ENCODE results near the gene AP3B1. TPM values are rescaled to one million over a fixed set of nuclear protein-coding genes. Genes with fewer than 3 reads are reported as not detected.

AP3B1 gene
- total RNA-seq, 1 donor from 2014 or later: 40.0 TPM

DNA sequence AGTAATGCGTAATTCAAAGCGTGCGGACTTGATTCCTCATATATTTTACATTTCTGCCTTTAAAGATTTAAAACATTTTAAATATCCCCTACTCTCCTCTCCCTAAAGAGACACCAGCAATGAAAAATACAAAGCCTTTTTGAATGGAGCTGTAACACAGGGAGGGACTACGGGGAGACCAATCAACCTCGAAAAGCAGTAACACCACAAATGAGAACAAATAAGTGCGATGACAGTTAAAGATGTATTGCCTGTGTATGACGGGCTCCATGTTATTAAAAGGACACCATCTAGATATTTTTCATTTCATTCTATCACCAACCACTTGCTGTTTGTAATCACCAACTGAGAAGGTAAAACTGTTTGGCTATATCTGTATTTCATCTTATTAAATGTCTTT, 288.0 kb downstream of the AP3B1 start:
- TF ChIP-seq, protein P1, sequence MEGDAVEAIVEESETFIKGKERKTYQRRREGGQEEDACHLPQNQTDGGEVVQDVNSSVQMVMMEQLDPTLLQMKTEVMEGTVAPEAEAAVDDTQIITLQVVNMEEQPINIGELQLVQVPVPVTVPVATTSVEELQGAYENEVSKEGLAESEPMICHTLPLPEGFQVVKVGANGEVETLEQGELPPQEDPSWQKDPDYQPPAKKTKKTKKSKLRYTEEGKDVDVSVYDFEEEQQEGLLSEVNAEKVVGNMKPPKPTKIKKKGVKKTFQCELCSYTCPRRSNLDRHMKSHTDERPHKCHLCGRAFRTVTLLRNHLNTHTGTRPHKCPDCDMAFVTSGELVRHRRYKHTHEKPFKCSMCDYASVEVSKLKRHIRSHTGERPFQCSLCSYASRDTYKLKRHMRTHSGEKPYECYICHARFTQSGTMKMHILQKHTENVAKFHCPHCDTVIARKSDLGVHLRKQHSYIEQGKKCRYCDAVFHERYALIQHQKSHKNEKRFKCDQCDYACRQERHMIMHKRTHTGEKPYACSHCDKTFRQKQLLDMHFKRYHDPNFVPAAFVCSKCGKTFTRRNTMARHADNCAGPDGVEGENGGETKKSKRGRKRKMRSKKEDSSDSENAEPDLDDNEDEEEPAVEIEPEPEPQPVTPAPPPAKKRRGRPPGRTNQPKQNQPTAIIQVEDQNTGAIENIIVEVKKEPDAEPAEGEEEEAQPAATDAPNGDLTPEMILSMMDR (IDR thresholded peaks at IDR 0.05): no peak
- DNase-seq (no peak), ATAC-seq (no peak)
- Histone ChIP-seq H3K36me3 (peaks cover 8% of the 10 kb centered on the region), H3K4me3 (no peak overlapping the region), H3K4me1 (no peaks in the 10 kb centered on the region), H3K27ac (no peak overlapping the region), H3K9me3 (no peaks in the 10 kb centered on the region), H3K27me3 (ENCODE audit: low read depth) (no peaks in the 10 kb centered on the region)
- intact Hi-C loops (cut with DNase I): no loop called here

DNA sequence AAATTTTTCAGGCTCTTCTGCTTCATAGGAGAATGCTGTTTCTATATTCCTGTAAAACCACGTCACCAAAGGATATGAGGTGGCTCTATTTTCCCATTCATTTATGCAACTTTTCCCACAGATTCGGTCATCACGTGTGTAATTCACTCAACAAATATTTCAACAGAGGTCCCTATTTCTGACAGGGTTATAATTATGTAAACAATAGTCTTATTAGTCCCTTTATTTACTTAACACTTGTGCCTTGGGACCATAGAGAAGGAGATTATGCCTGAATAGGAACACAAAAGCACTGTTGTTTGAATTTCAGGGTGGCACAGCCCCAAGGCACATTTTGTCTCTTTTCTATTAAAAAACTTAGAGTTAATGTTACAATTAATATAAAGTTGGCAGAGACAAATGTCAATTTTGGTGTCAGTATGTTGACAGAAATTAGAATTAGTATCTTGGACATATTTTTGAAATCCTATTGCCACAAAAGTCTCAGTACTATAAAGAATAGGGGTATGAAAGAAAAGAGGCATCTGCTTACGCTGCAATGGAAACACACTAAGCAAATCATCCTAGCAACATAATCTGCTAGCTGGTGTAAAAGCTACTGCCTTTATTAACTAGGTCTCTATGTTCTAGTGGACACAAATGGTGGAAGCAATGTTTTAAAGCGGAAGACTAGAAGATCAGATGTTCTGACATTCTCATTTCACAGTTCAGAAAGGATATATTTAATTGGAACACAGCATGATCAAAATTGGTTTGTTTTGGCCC, 289.3 kb downstream of the AP3B1 start:
- Histone ChIP-seq H3K27me3 (ENCODE audit: low read depth) (no peaks in the 10 kb centered on the region), H3K36me3 (peaks cover 8% of the 10 kb centered on the region), H3K27ac (no peak overlapping the region), H3K9me3 (no peaks in the 10 kb centered on the region), H3K4me1 (no peaks in the 10 kb centered on the region), H3K4me3 (no peak overlapping the region)
- ATAC-seq: peak in 1 of 2 donors; percentile 11
- TF ChIP-seq, protein P1 (IDR thresholded peaks at IDR 0.05): no peak
- intact Hi-C loops (cut with DNase I): no loop called here
- DNase-seq: no peak

DNA sequence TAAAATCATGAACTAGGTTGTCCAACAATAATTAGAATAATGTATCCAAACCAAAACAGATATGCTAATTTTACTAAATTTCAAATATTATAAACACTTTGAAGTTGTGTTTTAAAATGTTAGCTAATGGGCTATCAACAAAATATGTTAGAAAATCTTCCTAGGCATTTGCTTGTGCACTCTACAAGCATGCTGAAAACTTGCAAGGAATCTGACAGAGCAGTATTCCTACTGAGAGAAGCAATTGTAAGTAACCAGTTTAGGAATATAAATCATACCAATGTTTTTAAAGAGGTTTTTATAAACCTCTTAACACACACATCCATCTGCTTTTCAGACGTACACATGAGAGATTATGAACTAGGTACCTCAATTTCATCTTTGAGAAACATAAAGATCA, 289.9 kb downstream of the AP3B1 start:
- no peak for DNase-seq
- H3K9me3 ChIP-seq: no peaks in the 10 kb centered on the region
- no peak for ATAC-seq
- intact Hi-C loops (cut with DNase I): no loop called here
- no peaks in the 10 kb centered on the region for H3K4me1 ChIP-seq
- H3K27ac ChIP-seq: no peak overlapping the region
- TF ChIP-seq, protein P1 (IDR thresholded peaks at IDR 0.05): no peak
- H3K4me3 ChIP-seq: no peak overlapping the region
- H3K36me3 ChIP-seq: peaks cover 8% of the 10 kb centered on the region
- no peaks in the 10 kb centered on the region for H3K27me3 ChIP-seq (ENCODE audit: low read depth)

DNA sequence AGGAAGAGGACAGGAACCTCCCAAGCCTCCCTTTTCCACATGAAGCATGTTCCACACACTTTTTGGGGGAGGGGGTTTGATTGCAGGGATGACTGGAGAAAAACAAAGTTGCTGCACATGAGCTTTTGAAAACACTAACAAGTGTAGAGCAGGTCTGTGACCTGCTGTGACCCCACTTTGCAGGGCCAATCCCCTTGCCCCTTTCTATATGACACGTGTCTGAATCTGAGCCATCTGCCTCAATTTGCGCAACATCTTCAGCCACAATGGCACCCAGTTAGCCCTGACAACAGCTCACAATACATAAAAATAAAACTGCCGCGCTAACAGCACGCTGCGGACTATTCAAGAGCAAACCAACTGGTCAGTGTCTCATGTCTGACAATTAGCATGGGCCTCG, 290.6 kb downstream of the AP3B1 start:
- Histone ChIP-seq H3K9me3 (no peaks in the 10 kb centered on the region), H3K27ac (no peak overlapping the region), H3K4me1 (no peaks in the 10 kb centered on the region), H3K36me3 (peaks cover 8% of the 10 kb centered on the region), H3K27me3 (ENCODE audit: low read depth) (no peaks in the 10 kb centered on the region), H3K4me3 (no peak overlapping the region)
- DNase-seq (no peak), ATAC-seq (no peak)
- intact Hi-C loops (cut with DNase I): no loop called here
- TF ChIP-seq, protein P1 (IDR thresholded peaks at IDR 0.05): no peak

DNA sequence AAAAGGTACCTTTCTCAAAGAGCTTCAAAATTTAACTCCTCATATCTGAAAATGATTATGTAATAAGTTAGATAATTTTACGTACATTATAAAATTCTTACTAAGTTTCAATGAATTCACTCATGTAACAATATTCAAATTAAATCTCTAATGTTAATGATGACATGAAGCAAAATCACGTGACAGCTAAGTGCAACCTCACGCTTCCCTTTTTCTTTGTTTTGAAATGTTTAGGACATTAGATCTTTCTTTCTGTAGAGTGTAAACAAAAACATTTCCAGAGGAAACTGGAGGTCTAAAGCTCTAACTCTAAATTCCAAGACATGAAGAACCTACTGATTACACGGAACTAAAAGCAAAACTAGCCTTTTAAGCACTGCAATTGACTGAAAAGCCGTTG, 291.0 kb downstream of the AP3B1 start:
- H3K9me3 ChIP-seq: no peaks in the 10 kb centered on the region
- no peak overlapping the region for H3K4me3 ChIP-seq
- H3K36me3 ChIP-seq: peaks cover 12% of the 10 kb centered on the region
- no peaks in the 10 kb centered on the region for H3K4me1 ChIP-seq
- no peak overlapping the region for H3K27ac ChIP-seq
- TF ChIP-seq, protein P1 (IDR thresholded peaks at IDR 0.05): no peak
- no peaks in the 10 kb centered on the region for H3K27me3 ChIP-seq (ENCODE audit: low read depth)
- DNase-seq (no peak), ATAC-seq (no peak)
- intact Hi-C loops (cut with DNase I): no loop called here

Data from lower lobe of right lung (tissue), 2 donors.